Dorsolateral prefrontal cortex (tissue), 118 donors: ENCODE results near the gene PRG2. TPM values are rescaled to one million over a fixed set of nuclear protein-coding genes. Genes with fewer than 3 reads are reported as not detected.

ENCODE experiments used
- total RNA-seq, 120 experiments: library from RNA; stranded (reverse); gene quantifications; one replicate each; pipeline versions ENCODE4 v1.2.3 to v1.2.4, GENCODE V29; 2022

Gene PRG2
- total RNA-seq, 120 experiments from 2014 or later = 0.28 to 0.47 TPM; not detected in 118

Other genes starting within 250 kb of the PRG2 start
- 10 to 100 TPM in 31 of 120 experiments, 1 to 10 TPM in 89; 2.6 to 16.4 (median 8.3) TPM for gene LRRC55, start 208.7 kb downstream of the PRG2 start, total RNA-seq
- gene APLNR, start 153.4 kb downstream of the PRG2 start, total RNA-seq = 100 to 1,000 TPM in 15 of 120 experiments, 10 to 100 TPM in 101, 1 to 10 TPM in 4; 5.6 to 161 (median 44.4) TPM
- gene TNKS1BP1, start 65.7 kb downstream of the PRG2 start, total RNA-seq = 100 to 1,000 TPM in 1 of 120 experiments, 10 to 100 TPM in 119; 31.3 to 111 (median 55.2) TPM
- gene SSRP1, start 54.8 kb downstream of the PRG2 start, total RNA-seq = 10 to 100 TPM; 43.7 to 71.1 (median 56.7) TPM
- gene P2RX3, start 52.3 kb downstream of the PRG2 start, total RNA-seq = under 1 TPM in 6 of 120 experiments, not detected in 114; 0.30 to 0.83 (median 0.40) TPM
- not detected for gene PRG3, start 9.5 kb downstream of the PRG2 start, total RNA-seq
- 10 to 100 TPM in 13 of 120 experiments, 1 to 10 TPM in 107; 2.5 to 22.1 (median 6.5) TPM for gene SLC43A3, start 36.5 kb upstream of the PRG2 start, total RNA-seq
- gene RTN4RL2, start 69.9 kb upstream of the PRG2 start, total RNA-seq = 10 to 100 TPM in 119 of 120 experiments, 1 to 10 TPM in 1; 8.1 to 75.2 (median 32.4) TPM
- 10 to 100 TPM in 11 of 120 experiments, 1 to 10 TPM in 109; 2.9 to 12.3 (median 6.9) TPM for gene SLC43A1, start 125.1 kb upstream of the PRG2 start, total RNA-seq
- gene TIMM10, start 140.1 kb upstream of the PRG2 start, total RNA-seq = 10 to 100 TPM; 26.5 to 76.2 (median 48.8) TPM
- under 1 TPM in 1 of 120 experiments, not detected in 119; 0.18 TPM for gene SMTNL1, start 146.9 kb upstream of the PRG2 start, total RNA-seq
- gene UBE2L6, start 177.0 kb upstream of the PRG2 start, total RNA-seq = 100 to 1,000 TPM in 4 of 120 experiments, 10 to 100 TPM in 116; 40.6 to 139 (median 59.0) TPM
- 100 to 1,000 TPM in 9 of 120 experiments, 10 to 100 TPM in 111; 30.5 to 149 (median 56.0) TPM for gene SERPING1, start 207.0 kb upstream of the PRG2 start, total RNA-seq